Smooth muscle cell (in vitro differentiated cells): ENCODE data around the gene CACNA2D3. TPM values are rescaled to one million over a fixed set of nuclear protein-coding genes. Genes with fewer than 3 reads are reported as not detected.

ENCODE experiments used
- DNase-seq: peaks from one replicate; lab custom pipeline; 2025; ENCODE audit not compliant: unreplicated experiment; lab: John Stamatoyannopoulos, UW
- H2AFZ ChIP-seq: fragments of 200-600 bp; sonication (generic); 2 replicates; pipeline ENCODE4 v1.6.0; 2016; ENCODE audit warnings: antibody characterized with exemption, low read depth, mild to moderate bottlenecking
- H3F3A ChIP-seq: fragments of 200-600 bp; sonication (generic); 2 replicates; pipeline ENCODE4 v1.6.0; 2017; ENCODE audit warnings: antibody characterized with exemption, low read depth
- H3K27ac ChIP-seq: fragments of 200-600 bp; sonication (generic); 2 replicates; pipeline ENCODE4 v1.5.1; 2016; ENCODE audit warnings: low read depth, mild to moderate bottlenecking
- H3K27me3 ChIP-seq: fragments of 200-600 bp; sonication (generic); 2 replicates; pipeline ENCODE4 v1.6.1; 2016; ENCODE audit warnings: low read depth, mild to moderate bottlenecking
- H3K36me3 ChIP-seq: fragments of 200-600 bp; sonication (generic); 2 replicates; pipeline ENCODE4 v1.5.1; 2016; ENCODE audit warnings: low read depth
- H3K4me1 ChIP-seq: fragments of 200-600 bp; sonication (generic); 2 replicates; pipeline ENCODE4 v1.5.1; 2016; ENCODE audit warnings: low read depth
- H3K4me2 ChIP-seq: fragments of 200-600 bp; sonication (generic); 2 replicates; pipeline ENCODE4 v1.6.0; 2016; ENCODE audit warnings: mild to moderate bottlenecking
- H3K4me3 ChIP-seq: fragments of 200-600 bp; sonication (generic); 2 replicates; pipeline ENCODE4 v1.5.1; 2016; ENCODE audit warnings: mild to moderate bottlenecking
- H3K79me2 ChIP-seq: fragments of 200-600 bp; sonication (generic); 2 replicates; pipeline ENCODE4 v1.6.0; 2016; ENCODE audit warnings: low read depth, mild to moderate bottlenecking
- H3K9ac ChIP-seq: fragments of 200-600 bp; sonication (generic); 2 replicates; pipeline ENCODE4 v1.6.0; 2016; ENCODE audit warnings: low read depth
- H3K9me3 ChIP-seq: fragments of 200-600 bp; sonication (generic); replicated peaks from 2 replicates; pipeline ENCODE4 v1.5.1; 2016; ENCODE audit warnings: low read depth
- H4K20me1 ChIP-seq: fragments of 200-600 bp; sonication (generic); 2 replicates; pipeline ENCODE4 v1.6.0; 2016; ENCODE audit warnings: low read depth
- WGBS: methylation state at CpG from one replicate; pipeline ENCODE4 v1.1.7; 2016; ENCODE audit warnings: low lambda C conversion rate; 5-methylcytosine and 5-hydroxymethylcytosine counted together
- polyA plus RNA-seq: library from polyadenylated mRNA; unstranded; fragments of >200 nt; fragmentation: Nextera tagmentation; extraction: Ambion mirVana; gene quantifications from 2 replicates; pipeline ENCODE4 v1.2.1, GENCODE V29; 2016
- total RNA-seq: library from RNA; depleted of rRNA; stranded (reverse); fragments of >200 nt; gene quantifications from 2 replicates; pipeline ENCODE4 v1.2.3, GENCODE V29; 2014
- TF ChIP-seq, protein P1 (sequence below): fragments of 200-600 bp; sonication (generic); IDR thresholded peaks from 2 replicates; pipeline ENCODE4 v1.5.1; 2017; ENCODE audit warnings: borderline replicate concordance, mild to moderate bottlenecking, antibody characterized with exemption; ENCODE audit not compliant: insufficient read depth, poor library complexity, severe bottlenecking

The CACNA2D3 gene
- total and polyA plus RNA-seq, 2 experiments from 2014 or later, result 0.15 to 0.90 TPM

DNA sequence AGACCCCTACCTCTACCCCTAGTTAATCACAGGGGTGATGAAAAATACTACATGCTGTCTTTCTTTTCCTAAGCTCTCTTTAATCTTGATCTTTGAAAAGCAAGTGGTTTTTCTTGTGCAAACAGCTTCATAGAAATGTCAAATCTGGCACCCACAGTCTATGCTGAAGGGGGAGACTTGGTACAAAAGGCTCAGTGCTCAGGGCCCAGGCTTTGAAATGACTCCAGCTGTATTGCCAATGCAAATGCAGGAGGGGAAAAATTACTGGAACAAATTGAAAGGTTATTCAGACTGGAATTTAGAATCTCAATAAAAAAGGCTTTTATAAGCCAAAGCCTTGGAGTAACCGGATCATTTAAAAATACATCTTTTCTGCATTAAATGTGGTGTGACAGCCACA is 581.6 kb downstream of the CACNA2D3 start:
- Histone ChIP-seq H3K27me3 (no peaks in the 10 kb centered on the region), H3K79me2 (no peaks in the 10 kb centered on the region), H3F3A (no peaks in the 10 kb centered on the region), H4K20me1 (no peaks in the 10 kb centered on the region), H2AFZ (no peak overlapping the region), H3K36me3 (no peaks in the 10 kb centered on the region), H3K4me2 (no peak overlapping the region), H3K9ac (no peak overlapping the region), H3K4me1 (peaks cover 2% of the 10 kb centered on the region), H3K9me3 (no peaks in the 10 kb centered on the region), H3K4me3 (no peak overlapping the region), H3K27ac (no peak overlapping the region)
- WGBS, result 92% methylated on average over 1 of the region's 1 CpG
- DNase-seq, result no peak
- TF ChIP-seq, protein P1, sequence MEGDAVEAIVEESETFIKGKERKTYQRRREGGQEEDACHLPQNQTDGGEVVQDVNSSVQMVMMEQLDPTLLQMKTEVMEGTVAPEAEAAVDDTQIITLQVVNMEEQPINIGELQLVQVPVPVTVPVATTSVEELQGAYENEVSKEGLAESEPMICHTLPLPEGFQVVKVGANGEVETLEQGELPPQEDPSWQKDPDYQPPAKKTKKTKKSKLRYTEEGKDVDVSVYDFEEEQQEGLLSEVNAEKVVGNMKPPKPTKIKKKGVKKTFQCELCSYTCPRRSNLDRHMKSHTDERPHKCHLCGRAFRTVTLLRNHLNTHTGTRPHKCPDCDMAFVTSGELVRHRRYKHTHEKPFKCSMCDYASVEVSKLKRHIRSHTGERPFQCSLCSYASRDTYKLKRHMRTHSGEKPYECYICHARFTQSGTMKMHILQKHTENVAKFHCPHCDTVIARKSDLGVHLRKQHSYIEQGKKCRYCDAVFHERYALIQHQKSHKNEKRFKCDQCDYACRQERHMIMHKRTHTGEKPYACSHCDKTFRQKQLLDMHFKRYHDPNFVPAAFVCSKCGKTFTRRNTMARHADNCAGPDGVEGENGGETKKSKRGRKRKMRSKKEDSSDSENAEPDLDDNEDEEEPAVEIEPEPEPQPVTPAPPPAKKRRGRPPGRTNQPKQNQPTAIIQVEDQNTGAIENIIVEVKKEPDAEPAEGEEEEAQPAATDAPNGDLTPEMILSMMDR, result no peak

DNA sequence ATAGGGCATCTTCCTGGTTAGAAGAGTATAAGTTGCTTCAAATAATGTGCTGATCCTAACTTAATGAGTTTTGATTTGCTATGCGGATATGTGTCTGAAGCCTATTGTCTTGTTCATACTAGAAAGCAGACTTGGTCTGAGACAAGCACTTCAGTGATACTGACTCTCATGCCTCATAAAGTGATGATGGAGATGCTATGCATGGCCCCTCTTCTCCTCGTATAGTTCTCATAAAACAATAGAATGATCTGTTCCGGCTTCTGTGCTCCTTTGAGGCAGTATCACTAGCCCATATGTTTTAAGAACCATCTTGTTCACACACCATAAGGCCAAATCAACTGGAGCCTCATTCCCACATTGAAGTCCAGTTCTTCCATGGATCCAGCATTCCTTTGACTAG is 583.4 kb downstream of the CACNA2D3 start:
- WGBS, result 43% methylated on average over 3 of the region's 3 CpGs
- Histone ChIP-seq H3K4me1 (no peaks in the 10 kb centered on the region), H4K20me1 (no peaks in the 10 kb centered on the region), H3K79me2 (no peaks in the 10 kb centered on the region), H3F3A (no peaks in the 10 kb centered on the region), H3K4me3 (no peak overlapping the region), H3K9ac (no peak overlapping the region), H3K36me3 (no peaks in the 10 kb centered on the region), H3K4me2 (no peak overlapping the region), H2AFZ (no peak overlapping the region), H3K9me3 (no peaks in the 10 kb centered on the region), H3K27ac (no peak overlapping the region), H3K27me3 (no peaks in the 10 kb centered on the region)
- no peak for DNase-seq
- TF ChIP-seq, protein P1, result no peak

DNA sequence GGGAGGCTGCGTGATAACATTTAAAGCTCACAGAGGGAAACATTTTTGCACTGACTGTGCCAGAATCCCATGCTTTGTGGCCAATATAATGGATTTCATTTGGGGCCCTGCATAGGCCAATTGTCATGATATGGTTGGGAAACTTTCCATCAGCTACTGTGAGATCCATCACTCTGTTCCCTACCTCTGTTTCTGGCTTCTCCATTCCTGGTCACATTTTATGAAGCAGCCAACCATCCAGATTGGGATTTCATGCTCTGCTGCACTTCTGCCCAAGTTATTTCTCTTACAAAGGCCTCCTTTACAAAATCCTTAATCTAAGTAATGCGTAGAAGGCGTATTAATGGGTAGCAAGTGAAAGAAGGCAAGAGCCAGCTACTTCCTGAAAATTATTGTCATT is 584.4 kb downstream of the CACNA2D3 start:
- no peaks in the 10 kb centered on the region for H3K4me1 ChIP-seq
- H2AFZ ChIP-seq, result no peak overlapping the region
- DNase-seq, result no peak
- H3K9me3 ChIP-seq, result no peaks in the 10 kb centered on the region
- H4K20me1 ChIP-seq, result no peaks in the 10 kb centered on the region
- H3K27ac ChIP-seq, result no peak overlapping the region
- H3K36me3 ChIP-seq, result no peaks in the 10 kb centered on the region
- no peak overlapping the region for H3K9ac ChIP-seq
- TF ChIP-seq, protein P1, result no peak
- no peak overlapping the region for H3K4me2 ChIP-seq
- H3K4me3 ChIP-seq, result no peak overlapping the region
- H3K27me3 ChIP-seq, result no peaks in the 10 kb centered on the region
- no peaks in the 10 kb centered on the region for H3F3A ChIP-seq
- WGBS, result 99% methylated on average over 3 of the region's 3 CpGs
- no peaks in the 10 kb centered on the region for H3K79me2 ChIP-seq

DNA sequence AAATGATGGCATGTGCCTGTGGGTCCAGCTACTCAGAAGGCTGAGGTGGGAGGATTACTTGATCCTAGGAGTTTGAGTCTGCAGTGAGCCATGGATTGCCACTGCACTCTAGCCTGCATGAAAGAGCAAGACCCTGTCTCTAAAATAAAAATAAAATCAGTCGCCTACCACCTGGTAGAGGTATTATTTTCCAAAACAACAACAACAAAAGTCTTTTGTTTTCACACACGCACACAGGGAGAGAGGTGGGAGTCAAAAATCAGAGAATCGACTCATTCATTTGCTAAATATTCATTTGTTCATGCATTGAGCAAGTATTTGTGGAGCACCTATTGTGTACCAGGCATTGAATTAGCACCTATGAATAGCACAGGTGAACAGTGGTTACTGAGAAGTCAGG is 587.4 kb downstream of the CACNA2D3 start:
- Histone ChIP-seq H3K9ac (no peak overlapping the region), H3F3A (no peaks in the 10 kb centered on the region), H3K79me2 (no peaks in the 10 kb centered on the region), H2AFZ (no peak overlapping the region), H3K27ac (no peak overlapping the region), H3K27me3 (no peaks in the 10 kb centered on the region), H3K4me3 (no peak overlapping the region), H3K4me2 (no peak overlapping the region), H3K9me3 (no peaks in the 10 kb centered on the region), H4K20me1 (no peaks in the 10 kb centered on the region), H3K4me1 (no peaks in the 10 kb centered on the region), H3K36me3 (no peaks in the 10 kb centered on the region)
- TF ChIP-seq, protein P1, result no peak
- no peak for DNase-seq
- 89% methylated on average over 3 of the region's 3 CpGs for WGBS
